ENCODE results near the gene TRPV6. TPM values are rescaled to one million over a fixed set of nuclear protein-coding genes. Genes with fewer than 3 reads are reported as not detected.

Gene TRPV6
- total RNA-seq, 2 experiments from 2014 or later, result not detected

DNA sequence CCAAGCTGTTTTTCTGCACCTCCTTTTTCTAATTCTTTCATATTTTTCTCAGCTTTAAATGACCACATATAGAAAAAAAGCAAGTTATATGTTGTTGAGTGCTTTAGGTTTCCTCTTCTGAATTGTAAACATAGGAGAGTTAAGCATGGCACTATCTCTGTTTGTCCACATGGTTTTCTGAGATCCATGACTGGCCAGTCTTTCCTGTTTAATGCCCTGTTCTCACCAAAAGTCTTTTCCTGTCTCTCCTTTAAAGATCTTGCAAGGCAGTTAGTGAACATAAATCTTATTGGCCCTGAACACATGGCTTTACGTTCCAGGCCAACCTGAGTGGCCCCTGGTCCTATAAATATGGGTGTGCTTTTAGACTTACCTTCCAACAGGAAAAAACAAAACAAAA lies 28.6 kb upstream of the TRPV6 start:
- Mint-ChIP-seq H3K27ac (no peak overlapping the region), H3K9me3 (no peaks in the 10 kb centered on the region), H3K36me3 (no peaks in the 10 kb centered on the region), H3K4me1 (no peaks in the 10 kb centered on the region), H3K4me3 (no peak overlapping the region), H3K27me3 (peaks cover 9% of the 10 kb centered on the region)
- DNase-seq, result no peak

DNA sequence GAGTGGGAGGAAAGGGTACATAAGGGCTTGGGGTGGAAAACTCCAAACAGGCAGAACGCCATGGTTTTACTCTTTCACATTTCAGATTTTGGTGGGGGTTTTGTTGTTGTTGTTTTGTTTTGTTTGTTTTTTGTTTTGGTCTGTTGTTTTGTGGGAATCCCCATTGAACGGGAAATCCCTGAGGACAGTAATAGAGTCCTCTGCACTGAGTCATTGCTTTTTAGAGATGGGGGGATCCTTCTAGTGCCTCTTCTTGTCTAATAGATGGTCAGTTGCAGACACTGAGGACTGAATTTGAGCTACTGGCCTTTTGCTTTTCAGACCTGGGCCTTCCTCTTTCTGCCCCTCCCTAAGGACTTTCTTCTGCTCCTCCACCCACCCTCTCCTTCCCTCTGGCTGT lies 28.0 kb upstream of the TRPV6 start:
- no peaks in the 10 kb centered on the region for H3K9me3 Mint-ChIP-seq
- DNase-seq, result no peak
- H3K4me3 Mint-ChIP-seq, result no peak overlapping the region
- no peak overlapping the region for H3K27ac Mint-ChIP-seq
- no peaks in the 10 kb centered on the region for H3K36me3 Mint-ChIP-seq
- no peaks in the 10 kb centered on the region for H3K4me1 Mint-ChIP-seq
- peaks cover 6% of the 10 kb centered on the region for H3K27me3 Mint-ChIP-seq

DNA sequence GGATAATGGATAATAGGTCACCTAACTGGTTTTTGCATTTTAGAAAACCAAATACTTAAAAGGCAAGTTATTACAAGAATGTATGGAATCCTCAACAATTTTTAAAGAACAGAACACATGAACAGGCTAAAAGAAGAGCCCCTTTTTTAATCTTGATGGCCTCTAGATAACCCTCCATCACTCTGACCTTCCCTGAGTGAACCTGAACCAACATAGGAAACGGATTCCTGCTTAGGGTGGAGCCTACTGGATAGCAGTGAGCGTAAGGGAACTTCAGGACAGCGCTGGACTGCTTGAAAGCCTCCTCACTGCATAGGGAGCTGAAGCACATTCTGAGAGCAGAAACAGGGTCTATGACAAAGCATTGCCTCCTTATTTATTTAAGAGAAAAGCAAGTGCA lies 27.5 kb upstream of the TRPV6 start:
- no peak for DNase-seq

GRCh38 chr7:142910481-142910880 lies 24.9 kb upstream of the TRPV6 start:
- Mint-ChIP-seq H3K4me1 (no peaks in the 10 kb centered on the region), H3K9me3 (no peaks in the 10 kb centered on the region), H3K4me3 (no peak overlapping the region), H3K27ac (no peak overlapping the region), H3K27me3 (peaks cover 6% of the 10 kb centered on the region), H3K36me3 (no peaks in the 10 kb centered on the region)
- DNase-seq, result no peak

More for the DNA sequence above, 27.5 kb upstream of the TRPV6 start:
- H3K27ac Mint-ChIP-seq, result no peak overlapping the region
- H3K36me3 Mint-ChIP-seq, result no peaks in the 10 kb centered on the region
- H3K9me3 Mint-ChIP-seq, result no peaks in the 10 kb centered on the region
- no peaks in the 10 kb centered on the region for H3K4me1 Mint-ChIP-seq
- H3K4me3 Mint-ChIP-seq, result no peak overlapping the region
- H3K27me3 Mint-ChIP-seq, result peaks cover 6% of the 10 kb centered on the region

DNA sequence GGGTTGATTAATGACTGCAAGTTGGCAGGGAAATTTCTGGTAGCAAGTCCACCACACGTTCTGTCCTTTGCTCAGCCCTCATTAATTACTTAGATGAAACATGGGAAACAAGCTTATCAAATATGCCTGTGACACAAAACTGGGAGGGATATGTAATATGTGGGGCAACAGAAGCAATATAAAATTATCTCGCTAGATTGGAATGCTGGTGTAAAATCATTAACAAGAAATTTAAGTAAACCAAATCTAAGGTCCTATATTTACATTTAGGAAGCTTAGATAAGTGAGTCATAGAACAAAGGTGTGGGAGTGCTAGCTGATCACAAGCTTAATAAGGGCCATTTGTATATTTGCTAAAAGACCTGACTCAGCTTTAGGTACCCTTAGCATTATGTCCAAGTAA lies 24.5 kb upstream of the TRPV6 start:
- no peaks in the 10 kb centered on the region for H3K4me1 Mint-ChIP-seq
- H3K9me3 Mint-ChIP-seq, result no peaks in the 10 kb centered on the region
- no peak for DNase-seq
- peaks cover 6% of the 10 kb centered on the region for H3K27me3 Mint-ChIP-seq
- H3K36me3 Mint-ChIP-seq, result no peaks in the 10 kb centered on the region
- no peak overlapping the region for H3K27ac Mint-ChIP-seq
- H3K4me3 Mint-ChIP-seq, result no peak overlapping the region

DNA sequence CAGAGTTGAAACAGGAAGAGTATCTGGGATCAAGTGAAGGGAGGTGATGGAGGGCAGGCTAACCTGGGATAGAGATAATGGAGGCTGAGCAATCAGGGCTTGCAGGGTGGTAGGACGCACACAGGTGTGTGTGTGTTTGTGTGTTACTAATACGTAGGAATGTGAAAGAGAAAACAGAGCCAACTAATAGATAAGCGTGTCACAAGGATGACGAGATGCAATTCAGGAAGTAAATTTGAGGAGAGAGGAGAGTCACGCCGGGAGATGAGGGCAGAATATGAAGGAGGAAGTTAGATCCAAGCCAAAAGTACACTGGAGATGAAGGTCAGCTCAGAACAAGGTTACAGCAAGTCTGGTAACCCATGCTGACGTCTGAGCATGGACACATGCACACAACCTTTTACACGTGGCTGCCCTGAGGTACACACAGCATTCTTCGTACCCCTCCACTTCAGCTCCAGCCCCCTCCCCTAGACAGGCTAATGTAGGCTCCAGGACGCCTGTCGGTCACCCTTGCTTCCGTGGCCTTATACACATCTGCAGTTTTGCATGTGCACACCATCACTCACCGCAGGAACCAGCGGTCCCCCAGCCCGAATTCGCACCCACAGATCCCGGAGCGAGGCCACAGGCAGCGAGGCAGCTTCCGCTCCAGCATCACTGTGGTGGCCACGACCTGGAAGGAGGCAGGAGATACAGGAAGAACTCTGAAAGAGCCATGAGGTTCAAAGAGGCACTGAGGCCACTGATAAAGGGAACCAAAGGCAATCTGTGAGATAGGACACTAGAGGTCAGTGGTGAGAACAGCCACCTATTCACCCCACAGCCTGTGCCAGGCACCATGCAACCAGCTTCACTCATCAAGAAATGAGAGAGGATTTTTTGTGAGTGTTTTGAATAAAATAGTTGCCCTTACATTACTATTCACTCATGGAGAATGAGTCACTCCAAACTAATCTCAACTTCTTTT lies 23.7 kb upstream of the TRPV6 start:
- H3K27ac Mint-ChIP-seq, result no peak overlapping the region
- DNase-seq, result no peak
- H3K27me3 Mint-ChIP-seq, result peaks cover 6% of the 10 kb centered on the region
- no peaks in the 10 kb centered on the region for H3K9me3 Mint-ChIP-seq
- H3K4me3 Mint-ChIP-seq, result no peak overlapping the region
- H3K36me3 Mint-ChIP-seq, result no peaks in the 10 kb centered on the region
- H3K4me1 Mint-ChIP-seq, result no peaks in the 10 kb centered on the region

GRCh38 chr7:142908290-142908689 lies 22.7 kb upstream of the TRPV6 start:
- DNase-seq, result no peak
- Mint-ChIP-seq H3K27me3 (peaks cover 6% of the 10 kb centered on the region), H3K4me1 (no peaks in the 10 kb centered on the region), H3K9me3 (peaks cover 1% of the 10 kb centered on the region), H3K4me3 (no peak overlapping the region), H3K36me3 (no peaks in the 10 kb centered on the region), H3K27ac (no peak overlapping the region)

DNA sequence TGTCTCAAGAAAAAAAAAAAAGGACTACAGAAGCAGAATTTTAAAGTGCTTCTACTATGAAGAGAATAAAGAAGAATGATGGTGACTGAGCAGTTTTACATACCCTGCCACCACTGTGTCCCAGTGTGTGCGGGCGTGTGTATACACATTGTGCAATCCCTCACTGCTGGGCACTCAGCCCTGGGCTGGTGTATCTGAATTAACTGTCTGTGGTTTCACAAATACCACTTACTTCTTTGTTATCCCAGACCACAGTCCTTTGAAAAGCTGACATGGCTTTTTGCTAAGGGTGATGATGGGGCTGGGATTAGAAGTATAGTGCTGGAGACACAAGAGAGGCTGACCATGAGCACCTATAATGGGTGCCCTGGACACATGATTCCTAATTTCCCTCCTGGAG lies 21.1 kb upstream of the TRPV6 start:
- H3K4me3 Mint-ChIP-seq, result no peak overlapping the region
- no peak for DNase-seq
- H3K27ac Mint-ChIP-seq, result no peak overlapping the region
- H3K4me1 Mint-ChIP-seq, result no peaks in the 10 kb centered on the region
- peaks cover 1% of the 10 kb centered on the region for H3K9me3 Mint-ChIP-seq
- peaks cover 1% of the 10 kb centered on the region for H3K36me3 Mint-ChIP-seq
- H3K27me3 Mint-ChIP-seq, result peaks cover 3% of the 10 kb centered on the region

- peaks cover 1% of the 10 kb centered on the region for H3K36me3 Mint-ChIP-seq
- no peak for DNase-seq
- H3K4me1 Mint-ChIP-seq, result no peaks in the 10 kb centered on the region
- H3K27me3 Mint-ChIP-seq, result peaks cover 3% of the 10 kb centered on the region
- no peak overlapping the region for H3K4me3 Mint-ChIP-seq
- no peak overlapping the region for H3K27ac Mint-ChIP-seq
- H3K9me3 Mint-ChIP-seq, result peaks cover 1% of the 10 kb centered on the region
Observed at GRCh38 chr7:142905759-142906158, 20.2 kb upstream of the TRPV6 start.

DNA sequence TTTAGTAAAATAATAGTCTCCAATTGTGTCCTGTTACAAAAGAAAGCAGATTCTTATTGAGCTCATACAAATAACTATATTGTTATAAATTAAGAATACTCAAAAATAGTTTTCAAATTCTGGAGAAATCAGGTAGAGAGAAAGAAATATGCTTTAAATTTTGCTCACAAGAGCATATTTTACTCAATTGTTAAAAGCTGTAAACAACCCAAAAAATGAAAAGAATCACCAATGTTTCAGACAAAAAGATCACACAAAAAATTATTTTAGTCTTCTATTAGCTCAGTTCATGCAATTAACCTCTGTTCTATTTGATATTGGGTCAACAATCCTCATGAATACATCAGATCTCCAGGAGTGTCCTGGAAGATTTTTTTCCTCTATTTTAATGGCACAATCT lies 18.6 kb upstream of the TRPV6 start:
- Mint-ChIP-seq H3K4me3 (no peak overlapping the region), H3K9me3 (peaks cover 1% of the 10 kb centered on the region), H3K27ac (no peak overlapping the region), H3K36me3 (peaks cover 1% of the 10 kb centered on the region), H3K27me3 (no peaks in the 10 kb centered on the region), H3K4me1 (no peaks in the 10 kb centered on the region)
- DNase-seq, result no peak

DNA sequence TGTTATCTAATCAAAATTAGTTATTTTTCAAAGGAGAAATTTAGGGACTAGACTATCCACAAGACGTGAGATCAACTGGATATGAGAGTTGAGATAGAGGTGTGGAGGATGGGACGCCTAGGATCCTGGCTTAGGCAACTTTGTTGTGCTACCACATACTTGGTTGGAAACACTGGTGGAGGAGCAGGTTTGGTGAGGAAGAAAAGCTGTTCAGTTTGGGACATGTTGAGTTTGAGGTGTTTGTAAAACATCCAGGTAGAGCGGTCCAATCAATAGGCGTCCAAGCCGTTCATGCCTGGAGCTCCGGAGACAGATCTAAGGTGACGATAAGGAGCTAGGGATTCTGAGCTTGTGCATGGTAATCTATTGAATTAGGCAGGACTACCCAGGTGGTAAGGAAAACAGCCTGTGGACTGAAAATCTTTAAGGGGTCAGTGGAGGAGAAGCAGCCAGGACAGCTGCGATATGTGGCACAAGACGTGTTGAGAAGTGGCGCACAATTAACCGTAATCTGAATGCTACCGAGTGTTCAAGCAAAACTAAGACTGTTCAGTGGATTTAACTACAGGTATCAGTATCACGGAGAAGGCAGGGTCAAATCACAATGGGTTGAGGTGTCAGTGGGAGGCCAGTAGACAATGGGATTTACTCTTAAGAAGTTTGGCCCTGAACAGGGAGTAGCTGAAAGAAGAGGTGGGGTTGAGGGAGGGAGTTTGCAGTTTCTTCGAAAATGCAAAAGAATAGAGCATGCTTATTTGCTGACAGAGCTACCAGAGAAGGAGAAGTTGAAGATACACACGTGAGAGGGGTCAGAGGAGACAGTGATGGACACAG lies 16.1 kb upstream of the TRPV6 start:
- peaks cover 1% of the 10 kb centered on the region for H3K9me3 Mint-ChIP-seq
- peaks cover 1% of the 10 kb centered on the region for H3K36me3 Mint-ChIP-seq
- H3K27me3 Mint-ChIP-seq, result no peaks in the 10 kb centered on the region
- no peak for DNase-seq
- no peak overlapping the region for H3K4me3 Mint-ChIP-seq
- H3K4me1 Mint-ChIP-seq, result no peaks in the 10 kb centered on the region
- no peak overlapping the region for H3K27ac Mint-ChIP-seq

- no peak for DNase-seq
- Mint-ChIP-seq H3K36me3 (peaks cover 1% of the 10 kb centered on the region), H3K4me3 (no peak overlapping the region), H3K27me3 (peaks cover 3% of the 10 kb centered on the region), H3K27ac (no peak overlapping the region), H3K4me1 (no peaks in the 10 kb centered on the region), H3K9me3 (peaks cover 1% of the 10 kb centered on the region)
Observed at GRCh38 chr7:142899661-142900060, 14.1 kb upstream of the TRPV6 start.

DNA sequence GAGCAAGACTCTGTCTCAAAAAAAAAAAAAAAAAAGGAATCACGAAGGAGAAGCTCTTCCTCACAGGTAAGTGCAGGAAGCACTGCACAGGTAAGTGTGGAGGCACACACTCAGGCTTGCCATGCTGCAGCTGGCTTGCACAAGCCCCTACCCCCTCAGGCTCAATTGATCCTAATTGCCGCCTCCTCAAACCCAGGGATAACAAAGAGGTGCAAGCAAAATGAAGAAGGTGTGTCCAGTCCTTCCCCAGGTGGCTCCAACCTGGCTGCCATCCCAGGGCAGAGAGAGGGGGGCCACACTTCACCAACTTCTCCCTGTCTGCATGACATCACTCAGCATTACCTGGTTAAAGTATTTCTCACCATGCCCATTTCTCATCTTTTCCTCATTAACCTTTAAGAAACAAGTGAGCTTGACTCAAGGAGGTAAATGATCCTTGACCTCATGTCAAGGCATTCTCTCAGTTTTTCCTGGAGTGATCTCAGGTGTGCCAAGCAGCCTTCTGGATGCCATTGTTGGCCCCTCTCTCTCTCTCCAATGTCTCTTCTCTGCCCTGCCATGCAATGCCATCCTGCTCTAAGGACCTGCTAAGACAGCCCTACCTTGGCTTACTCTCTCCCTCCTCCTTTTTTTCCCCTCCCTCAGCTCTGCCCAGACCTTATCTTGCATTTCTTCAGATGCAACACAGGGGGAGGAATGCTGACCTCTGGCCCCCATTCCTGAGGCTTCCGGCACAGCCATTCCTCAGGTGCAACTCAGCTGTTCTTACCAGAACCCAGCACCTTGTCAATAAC lies 13.0 kb upstream of the TRPV6 start:
- H3K4me3 Mint-ChIP-seq, result no peak overlapping the region
- DNase-seq, result no peak
- H3K27me3 Mint-ChIP-seq, result peaks cover 3% of the 10 kb centered on the region
- H3K9me3 Mint-ChIP-seq, result peaks cover 1% of the 10 kb centered on the region
- no peak overlapping the region for H3K27ac Mint-ChIP-seq
- peaks cover 1% of the 10 kb centered on the region for H3K36me3 Mint-ChIP-seq
- H3K4me1 Mint-ChIP-seq, result no peaks in the 10 kb centered on the region

DNA sequence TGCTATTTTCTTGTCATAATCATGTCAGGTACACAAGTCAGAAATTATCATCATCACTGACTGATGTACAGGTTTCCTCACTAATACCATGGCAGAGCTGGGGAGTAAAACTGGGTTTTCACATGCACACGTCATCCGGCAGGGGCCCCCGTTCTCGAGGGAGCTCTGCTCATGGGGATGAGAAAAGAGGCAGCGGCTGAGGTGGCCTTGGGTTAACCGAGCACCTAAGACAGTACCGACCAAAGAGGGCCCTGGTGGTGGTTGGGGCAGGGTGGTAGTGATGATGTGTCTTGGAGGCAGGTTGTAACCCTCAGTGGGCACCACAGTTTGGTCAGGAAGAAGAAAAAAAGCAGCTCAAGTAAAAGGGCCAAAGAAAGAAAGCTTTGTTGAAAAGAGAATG lies 12.1 kb upstream of the TRPV6 start:
- Mint-ChIP-seq H3K9me3 (no peaks in the 10 kb centered on the region), H3K27me3 (peaks cover 3% of the 10 kb centered on the region), H3K27ac (peak overlapping the region; percentile 34), H3K36me3 (no peaks in the 10 kb centered on the region), H3K4me1 (no peaks in the 10 kb centered on the region), H3K4me3 (no peak overlapping the region)
- DNase-seq, result no peak
